Activated CD8-positive, alpha-beta memory T cell treated with anti-CD3 and anti-CD28 coated beads, Interleukin-2, amount 10 ng/mL, durations not matched to agents 7 days and 5 days (primary cell): ENCODE data around the gene R3HCC1L. TPM values are rescaled to one million over a fixed set of nuclear protein-coding genes. Genes with fewer than 3 reads are reported as not detected.
"Not testable (repeated sequence)": the region's sequence is repeated elsewhere in the genome, so short reads cannot be mapped to it uniquely, and the experiment has no call there.

Experiments
- ATAC-seq: fragments of 150-1000 bp; cut with Tn5 transposase; one replicate; pipeline ENCODE4 v1.10.0; 2021; ENCODE audit warnings: moderate library complexity
- CTCF ChIA-PET: fragments of 350-600 bp; sonication (Branson Sonifier 250); formaldehyde crosslinking; loops from one replicate; lab custom pipeline; 2021; ENCODE audit warnings: antibody characterized with exemption; lab: Charles Lee
- DNase-seq: peaks from one replicate; pipeline ENCODE4 v3.0.0-alpha.2; 2020
- H3K27ac Mint-ChIP-seq: one replicate; pipeline ENCODE4 v1.8.0; 2021; ENCODE audit warnings: mild to moderate bottlenecking, mixed read lengths
- H3K27me3 Mint-ChIP-seq: one replicate; pipeline ENCODE4 v1.8.0; 2021; ENCODE audit warnings: mixed read lengths
- H3K36me3 Mint-ChIP-seq: one replicate; pipeline ENCODE4 v1.8.0; 2021; ENCODE audit warnings: mild to moderate bottlenecking, mixed read lengths
- H3K4me1 Mint-ChIP-seq: one replicate; pipeline ENCODE4 v1.8.0; 2021; ENCODE audit warnings: mixed read lengths
- H3K4me3 Mint-ChIP-seq: one replicate; pipeline ENCODE4 v1.8.0; 2021; ENCODE audit warnings: mild to moderate bottlenecking, moderate library complexity, mixed read lengths
- H3K9me3 Mint-ChIP-seq: one replicate; pipeline ENCODE4 v1.8.0; 2022; ENCODE audit warnings: low read depth, mixed read lengths
- total RNA-seq, 2 experiments: library from RNA; stranded (reverse); gene quantifications; one replicate each; pipeline ENCODE4 v1.2.3, GENCODE V29; 2021

Gene R3HCC1L
- total RNA-seq, 2 experiments from 2014 or later: 17.4 to 19.1 TPM

DNA sequence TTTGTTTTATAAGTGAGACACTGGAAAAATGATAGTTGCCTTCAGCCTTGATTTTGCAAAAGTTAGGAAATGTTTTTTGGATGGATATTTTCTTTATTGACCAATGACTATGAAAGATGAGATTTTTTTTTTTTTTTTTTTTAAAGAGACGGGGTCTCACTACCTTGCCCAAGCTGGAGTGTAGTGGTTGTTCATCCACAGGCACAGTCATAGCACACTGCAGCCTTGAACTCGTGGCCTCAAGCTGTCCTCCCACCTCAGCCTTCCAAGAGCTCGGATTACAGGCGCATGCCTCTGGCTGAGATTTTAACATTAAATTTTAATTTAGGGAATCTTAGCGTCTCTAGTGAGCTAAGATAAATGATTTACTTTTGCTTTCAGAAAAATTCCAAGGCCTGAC, 67.3 kb downstream of the R3HCC1L start:
- ATAC-seq: no peak
- Mint-ChIP-seq H3K36me3 (peaks cover 4% of the 10 kb centered on the region), H3K4me1 (no peaks in the 10 kb centered on the region), H3K27ac (no peak overlapping the region), H3K4me3 (no peak overlapping the region), H3K27me3 (no peaks in the 10 kb centered on the region), H3K9me3 (no peaks in the 10 kb centered on the region)
- CTCF ChIA-PET: no interaction called here
- DNase-seq: no peak

DNA sequence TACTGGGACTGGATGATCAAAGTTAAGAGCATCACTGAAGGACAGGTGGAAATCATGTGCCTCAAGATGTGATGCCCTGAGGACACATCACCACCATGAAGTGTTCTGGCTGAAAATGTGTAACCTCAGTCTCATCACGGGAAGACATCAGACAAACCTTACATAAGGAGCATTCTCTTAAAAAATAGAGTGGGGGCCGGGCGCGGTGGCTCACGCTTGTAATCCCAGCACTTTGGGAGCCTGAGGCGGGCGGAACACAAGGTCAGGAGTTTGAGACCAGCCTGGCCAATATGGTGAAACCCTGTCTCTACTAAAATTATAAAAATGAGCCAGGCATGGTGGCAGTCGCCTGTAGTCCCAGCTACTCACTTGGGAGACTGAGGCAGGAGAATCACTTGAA, 67.9 kb downstream of the R3HCC1L start:
- Mint-ChIP-seq H3K4me3 (no peak overlapping the region), H3K9me3 (no peaks in the 10 kb centered on the region), H3K4me1 (peaks cover 1% of the 10 kb centered on the region), H3K27ac (no peak overlapping the region), H3K27me3 (no peaks in the 10 kb centered on the region), H3K36me3 (peaks cover 3% of the 10 kb centered on the region)
- CTCF ChIA-PET: no interaction called here
- ATAC-seq (no peak), DNase-seq (no peak)

DNA sequence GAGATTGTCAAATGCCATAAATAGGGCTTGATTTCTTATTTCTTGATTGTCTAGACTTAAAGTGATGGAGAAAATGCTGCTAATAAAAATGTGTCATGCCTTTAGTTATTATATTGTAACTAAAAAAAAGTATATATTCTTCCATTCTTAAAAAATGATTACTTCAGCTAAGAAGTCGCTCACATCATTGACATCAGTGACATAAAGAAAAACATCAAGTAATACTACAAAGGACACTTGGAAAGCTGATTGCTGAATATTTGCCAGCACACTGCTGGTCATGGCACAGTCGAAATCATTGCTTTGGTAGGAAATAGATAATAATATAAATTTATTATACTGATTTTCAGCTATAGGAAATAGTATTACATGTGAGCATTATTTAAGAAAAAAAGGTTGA, 70.9 kb downstream of the R3HCC1L start:
- peaks cover 1% of the 10 kb centered on the region for H3K4me1 Mint-ChIP-seq

DNA sequence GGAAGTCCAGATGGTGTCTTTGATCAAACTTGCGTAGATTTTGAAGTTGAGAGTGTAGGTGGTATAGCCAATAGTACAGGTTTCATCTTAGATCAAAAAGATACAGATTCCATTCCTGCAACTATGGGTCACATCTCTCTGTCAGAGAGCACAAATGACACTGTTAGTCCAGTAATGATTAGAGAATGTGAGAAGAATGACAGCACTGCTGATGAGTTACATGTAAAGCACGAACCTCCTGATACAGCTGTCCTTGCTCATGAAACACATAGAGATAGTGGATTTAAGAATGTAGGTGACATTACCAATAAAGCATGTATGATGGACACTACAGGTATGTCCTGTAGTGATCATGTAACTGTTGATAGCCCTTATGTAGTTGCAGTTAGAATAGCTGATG, 74.5 kb downstream of the R3HCC1L start:
- H3K4me3 Mint-ChIP-seq: no peak overlapping the region
- no peak for DNase-seq
- CTCF ChIA-PET: no interaction called here

More for the DNA sequence above, 70.9 kb downstream of the R3HCC1L start:
- H3K27me3 Mint-ChIP-seq: no peaks in the 10 kb centered on the region
- H3K36me3 Mint-ChIP-seq: peaks cover 22% of the 10 kb centered on the region
- H3K4me3 Mint-ChIP-seq: no peak overlapping the region
- H3K27ac Mint-ChIP-seq: no peak overlapping the region
- ATAC-seq (no peak), DNase-seq (no peak)
- no peaks in the 10 kb centered on the region for H3K9me3 Mint-ChIP-seq
- CTCF ChIA-PET: no interaction called here

DNA sequence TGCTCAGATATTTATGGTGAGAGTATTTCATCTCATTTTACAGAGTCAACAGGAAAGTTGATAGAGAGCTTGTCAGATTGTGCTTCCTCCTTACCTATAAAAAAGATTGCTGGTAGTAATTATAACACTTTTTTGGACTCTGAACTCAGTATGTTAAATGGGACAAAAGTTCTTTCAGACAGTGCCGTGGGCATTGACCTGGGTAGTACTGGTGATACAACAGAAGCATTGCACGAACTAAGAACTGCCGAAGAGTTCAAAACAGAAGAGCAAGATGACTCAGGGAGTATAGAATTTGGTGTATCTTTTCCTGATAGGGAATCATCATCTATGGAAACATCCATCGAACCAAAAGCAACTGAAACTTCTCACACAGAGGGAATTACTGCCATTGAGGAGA, 75.0 kb downstream of the R3HCC1L start:
- Mint-ChIP-seq H3K9me3 (no peaks in the 10 kb centered on the region), H3K4me1 (peaks cover 1% of the 10 kb centered on the region), H3K27ac (no peak overlapping the region), H3K27me3 (no peaks in the 10 kb centered on the region), H3K4me3 (no peak overlapping the region), H3K36me3 (peaks cover 42% of the 10 kb centered on the region)
- DNase-seq (no peak), ATAC-seq (no peak)
- CTCF ChIA-PET: no interaction called here

More for the DNA sequence above, 74.5 kb downstream of the R3HCC1L start:
- no peaks in the 10 kb centered on the region for H3K9me3 Mint-ChIP-seq
- H3K36me3 Mint-ChIP-seq: peaks cover 39% of the 10 kb centered on the region
- no peaks in the 10 kb centered on the region for H3K27me3 Mint-ChIP-seq
- ATAC-seq: no peak
- H3K4me1 Mint-ChIP-seq: peaks cover 1% of the 10 kb centered on the region
- no peak overlapping the region for H3K27ac Mint-ChIP-seq

DNA sequence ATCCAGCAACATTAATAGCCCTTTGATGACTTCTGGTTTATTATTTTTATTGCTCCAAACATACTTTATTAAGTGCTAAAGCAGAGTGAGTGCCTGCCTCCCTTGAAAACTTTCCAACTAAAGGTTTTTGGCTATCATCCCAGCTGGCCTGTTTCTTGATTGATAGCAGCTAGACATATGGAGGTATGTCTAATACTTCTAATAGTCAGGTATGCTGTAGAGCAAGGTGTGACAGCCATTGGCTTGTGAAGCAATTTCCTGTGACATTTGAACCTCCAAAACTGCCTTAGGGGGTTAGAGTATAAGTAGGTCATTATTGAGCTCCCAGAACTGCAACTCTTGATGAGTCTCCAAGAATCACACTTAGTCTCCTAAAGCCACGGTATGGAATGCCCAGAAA, 77.7 kb downstream of the R3HCC1L start:
- CTCF ChIA-PET: no interaction called here
- Mint-ChIP-seq H3K27ac (no peak overlapping the region), H3K4me3 (no peak overlapping the region), H3K9me3 (peaks cover 3% of the 10 kb centered on the region), H3K4me1 (peaks cover 1% of the 10 kb centered on the region), H3K27me3 (no peaks in the 10 kb centered on the region), H3K36me3 (peaks cover 57% of the 10 kb centered on the region)
- DNase-seq: no peak
- ATAC-seq: no peak

DNA sequence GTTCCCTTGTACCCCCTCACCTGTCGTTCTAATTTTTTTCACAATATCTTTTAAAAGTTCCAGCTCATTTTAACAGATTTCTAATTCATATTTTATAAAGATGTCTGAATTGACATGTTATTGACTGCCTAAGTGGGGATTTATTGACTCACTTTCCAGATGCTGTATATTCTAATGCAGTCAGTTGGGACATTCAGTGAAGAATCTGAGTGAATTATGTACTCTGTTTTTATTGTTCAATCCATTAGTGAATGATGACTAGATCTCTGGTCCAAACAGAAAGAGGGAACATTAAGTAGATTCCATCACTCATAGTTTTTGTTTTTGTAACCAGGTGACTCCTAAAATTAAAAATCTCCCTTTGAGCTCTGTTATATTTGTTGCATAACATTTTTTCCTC, 79.3 kb downstream of the R3HCC1L start:
- CTCF ChIA-PET: interaction anchor here (0.6 kb wide), 1 partner anchor 997 kb away, joined by 4 read pairs; no protein-coding TSS in a partner anchor
- DNase-seq (no peak), ATAC-seq (no peak)
- H3K36me3 Mint-ChIP-seq: peaks cover 58% of the 10 kb centered on the region
- H3K27me3 Mint-ChIP-seq: no peaks in the 10 kb centered on the region
- peaks cover 2% of the 10 kb centered on the region for H3K4me1 Mint-ChIP-seq
- no peak overlapping the region for H3K4me3 Mint-ChIP-seq
- no peak overlapping the region for H3K27ac Mint-ChIP-seq
- peaks cover 6% of the 10 kb centered on the region for H3K9me3 Mint-ChIP-seq

DNA sequence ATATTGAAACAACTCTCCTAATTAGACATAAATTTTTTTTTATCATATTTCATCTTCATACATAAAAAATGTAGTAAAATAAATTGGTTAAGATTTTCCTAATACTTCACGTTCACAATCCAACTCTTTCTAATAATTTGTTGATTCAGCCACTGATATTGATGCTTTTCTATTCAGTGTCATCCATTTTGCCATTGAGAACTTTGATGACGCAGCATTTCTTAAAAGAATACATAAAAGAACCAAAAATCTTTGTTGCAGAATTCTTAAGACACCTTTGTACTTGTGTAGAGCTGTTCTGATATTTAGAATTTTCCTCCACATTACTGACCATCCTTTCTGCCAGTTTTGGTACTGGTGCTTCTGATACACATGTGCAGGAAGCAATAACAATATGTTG, 80.9 kb downstream of the R3HCC1L start:
- DNase-seq: no peak
- CTCF ChIA-PET: no interaction called here
- peaks cover 3% of the 10 kb centered on the region for H3K4me1 Mint-ChIP-seq
- no peak overlapping the region for H3K4me3 Mint-ChIP-seq
- peaks cover 61% of the 10 kb centered on the region for H3K36me3 Mint-ChIP-seq
- H3K27me3 Mint-ChIP-seq: no peaks in the 10 kb centered on the region
- peaks cover 16% of the 10 kb centered on the region for H3K9me3 Mint-ChIP-seq
- no peak overlapping the region for H3K27ac Mint-ChIP-seq
- no peak for ATAC-seq

DNA sequence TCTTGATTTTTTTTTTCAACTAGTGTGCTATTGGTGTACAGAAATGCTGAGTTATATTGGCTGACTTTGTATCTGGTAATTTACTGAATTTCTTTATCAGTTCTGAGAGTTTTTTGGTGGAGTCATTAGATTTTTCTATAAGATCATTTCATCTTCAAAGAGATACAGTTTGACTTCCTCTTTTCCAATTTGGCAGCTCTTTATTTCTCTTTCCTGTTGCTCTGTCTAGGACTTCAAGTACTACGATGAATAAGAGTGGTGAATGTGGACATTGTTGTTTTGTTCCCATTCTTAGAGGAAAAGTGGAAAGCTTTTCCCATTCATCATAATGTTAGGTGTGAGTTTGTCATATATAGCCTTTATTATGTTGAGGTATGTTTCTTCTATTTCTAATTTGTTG, 83.3 kb downstream of the R3HCC1L start:
- Mint-ChIP-seq H3K9me3 (peaks cover 16% of the 10 kb centered on the region), H3K27ac (no peak overlapping the region), H3K36me3 (peaks cover 54% of the 10 kb centered on the region), H3K4me1 (peaks cover 3% of the 10 kb centered on the region), H3K27me3 (no peaks in the 10 kb centered on the region), H3K4me3 (no peak overlapping the region)
- ATAC-seq: no peak
- no peak for DNase-seq
- CTCF ChIA-PET: interaction anchor here (1.1 kb wide), 1 partner anchor 47 kb away, joined by 3 read pairs; no protein-coding TSS in a partner anchor

DNA sequence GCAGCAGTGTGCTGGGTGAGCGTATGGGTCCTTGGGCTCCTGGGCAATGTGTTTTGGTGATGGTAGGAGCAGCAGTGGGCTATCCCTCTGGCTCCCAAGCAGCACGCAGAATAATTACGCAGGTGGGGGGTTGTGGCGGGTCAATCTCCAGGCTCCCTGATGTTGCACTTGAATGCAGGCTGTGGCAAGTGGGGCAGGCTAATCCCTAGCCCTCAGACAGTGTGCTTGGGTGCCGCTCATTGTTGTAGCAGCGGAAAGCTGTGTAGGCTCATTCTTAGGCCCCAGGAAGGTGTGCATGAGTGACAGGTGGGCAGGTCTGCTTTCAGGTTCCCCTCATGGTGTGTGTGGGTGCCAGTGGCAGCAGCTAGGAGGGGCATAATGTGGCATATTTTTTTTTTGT, 89.4 kb downstream of the R3HCC1L start:
- CTCF ChIA-PET: no interaction called here
- Mint-ChIP-seq H3K36me3 (peaks cover 44% of the 10 kb centered on the region), H3K27ac (no peak overlapping the region), H3K27me3 (no peaks in the 10 kb centered on the region), H3K9me3 (peaks cover 10% of the 10 kb centered on the region), H3K4me1 (peaks cover 9% of the 10 kb centered on the region), H3K4me3 (no peak overlapping the region)
- DNase-seq (no peak), ATAC-seq (no peak)

DNA sequence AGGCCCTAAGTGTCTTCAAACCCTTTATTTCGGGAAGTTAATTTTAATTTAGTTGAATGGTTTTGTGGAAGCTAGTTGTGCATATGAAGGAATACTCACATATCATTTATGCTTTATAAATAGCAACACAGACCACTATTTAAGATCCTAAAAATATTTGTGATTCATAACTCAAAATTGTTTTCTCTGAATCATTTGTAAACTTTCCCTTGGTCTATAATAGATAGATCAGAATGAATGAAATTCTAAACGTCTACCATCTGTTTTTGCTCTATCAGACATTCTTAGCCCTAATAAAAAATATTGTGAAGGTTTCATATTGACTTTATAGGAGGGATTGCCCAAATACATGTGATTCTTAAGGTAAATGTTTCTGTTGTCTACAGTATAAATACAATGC, 90.1 kb downstream of the R3HCC1L start:
- ATAC-seq: no peak
- H3K9me3 Mint-ChIP-seq: peaks cover 5% of the 10 kb centered on the region
- peaks cover 42% of the 10 kb centered on the region for H3K36me3 Mint-ChIP-seq

DNA sequence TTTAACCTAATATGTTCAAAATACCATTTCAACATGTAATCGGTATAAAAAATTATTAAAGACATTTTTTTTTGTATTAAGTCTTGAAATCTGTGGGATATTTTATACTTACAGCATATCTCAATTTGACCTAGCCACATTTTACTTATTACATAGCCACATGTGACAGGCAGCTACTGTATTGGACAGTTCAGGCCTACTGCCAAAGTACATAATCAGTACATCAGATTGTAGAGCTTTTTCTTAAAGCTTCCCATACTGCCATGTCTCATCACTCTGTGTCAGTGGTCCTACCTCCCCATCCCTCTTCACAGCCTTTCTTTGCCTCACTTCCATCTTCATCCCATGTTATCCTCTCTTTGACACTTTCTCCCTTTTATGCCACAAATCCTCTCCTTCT, 90.5 kb downstream of the R3HCC1L start:
- H3K9me3 Mint-ChIP-seq: peaks cover under 1% of the 10 kb centered on the region
- DNase-seq (no peak), ATAC-seq (no peak)
- no peak overlapping the region for H3K27ac Mint-ChIP-seq
- no peak overlapping the region for H3K4me3 Mint-ChIP-seq
- peaks cover 39% of the 10 kb centered on the region for H3K36me3 Mint-ChIP-seq
- peaks cover 8% of the 10 kb centered on the region for H3K4me1 Mint-ChIP-seq
- no peaks in the 10 kb centered on the region for H3K27me3 Mint-ChIP-seq
- CTCF ChIA-PET: no interaction called here

More for the DNA sequence above, 90.1 kb downstream of the R3HCC1L start:
- CTCF ChIA-PET: no interaction called here
- DNase-seq: no peak
- Mint-ChIP-seq H3K4me1 (peaks cover 8% of the 10 kb centered on the region), H3K4me3 (no peak overlapping the region), H3K27me3 (no peaks in the 10 kb centered on the region), H3K27ac (no peak overlapping the region)

DNA sequence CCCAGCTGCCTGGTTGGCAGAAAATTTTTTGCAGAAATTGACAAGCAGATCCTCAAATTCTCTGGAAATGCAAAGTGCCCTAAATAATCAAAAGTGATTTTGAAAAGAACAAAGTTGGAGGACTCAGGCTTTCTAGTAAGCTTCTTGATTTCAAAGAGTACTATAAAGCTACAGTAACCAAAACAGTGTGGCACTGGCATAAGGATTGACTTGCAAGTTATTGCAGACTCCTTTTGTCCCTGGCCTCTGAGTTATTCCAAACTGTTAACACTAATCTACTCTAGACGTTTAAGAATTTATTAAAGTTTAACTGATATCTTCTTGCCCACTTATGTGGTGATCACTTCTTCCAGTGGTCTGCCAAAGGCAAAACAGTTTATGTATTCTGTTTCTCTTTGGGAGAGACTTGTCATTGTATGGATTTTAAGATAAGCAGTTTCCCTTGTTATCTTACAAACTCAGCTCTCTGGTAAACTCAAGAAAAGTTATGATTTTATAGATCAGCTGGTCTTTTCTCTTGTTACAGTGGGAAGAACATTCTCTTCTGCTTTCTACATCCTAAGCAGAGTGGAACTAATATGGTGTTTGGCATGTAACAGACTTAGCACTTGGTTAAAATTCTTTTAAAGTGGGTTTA, 92.2 kb downstream of the R3HCC1L start:
- ATAC-seq: no peak
- CTCF ChIA-PET: no interaction called here
- peaks cover 38% of the 10 kb centered on the region for H3K36me3 Mint-ChIP-seq

DNA sequence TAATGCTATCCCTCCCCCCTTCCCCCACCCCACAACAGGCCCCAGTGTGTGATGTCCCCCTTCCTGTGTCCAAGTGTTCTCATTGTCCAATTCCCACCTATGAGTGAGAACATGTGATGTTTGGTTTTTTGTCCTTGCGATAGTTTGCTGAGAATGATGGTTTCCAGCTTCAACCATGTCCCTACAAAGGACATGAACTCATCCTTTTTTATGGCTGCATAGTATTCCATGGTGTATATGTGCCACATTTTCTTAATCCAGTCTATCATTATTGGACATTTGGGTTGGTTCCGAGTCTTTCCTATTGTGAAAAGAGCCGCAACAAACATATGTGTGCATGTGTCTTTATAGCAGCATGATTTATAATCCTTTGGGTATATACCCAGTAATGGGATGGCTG, 93.3 kb downstream of the R3HCC1L start:
- H3K9me3 Mint-ChIP-seq, H3K27me3 Mint-ChIP-seq, CTCF ChIA-PET, H3K4me3 Mint-ChIP-seq, ATAC-seq, H3K27ac Mint-ChIP-seq, H3K4me1 Mint-ChIP-seq, DNase-seq: not testable (repeated sequence)
- H3K36me3 Mint-ChIP-seq: peaks cover 35% of the 10 kb centered on the region

More for the DNA sequence above, 92.2 kb downstream of the R3HCC1L start:
- Mint-ChIP-seq H3K4me1 (peaks cover 8% of the 10 kb centered on the region), H3K27me3 (no peaks in the 10 kb centered on the region), H3K27ac (no peak overlapping the region), H3K9me3 (no peaks in the 10 kb centered on the region), H3K4me3 (no peak overlapping the region)
- DNase-seq: no peak
